ENCODE data around the gene PODN. TPM values are rescaled to one million over a fixed set of nuclear protein-coding genes. Genes with fewer than 3 reads are reported as not detected.

PODN gene
- total RNA-seq, 1 donor from 2014 or later: 19.4 TPM

Other genes starting within 250 kb of the PODN start
- gene ZYG11A, start 219.5 kb upstream of the PODN start, total RNA-seq: not detected
- gene ECHDC2, start 140.5 kb upstream of the PODN start, total RNA-seq: 92.3 TPM
- 124 TPM for gene SCP2, start 134.9 kb upstream of the PODN start, total RNA-seq
- gene SLC1A7, start 80.4 kb downstream of the PODN start, total RNA-seq: 0.43 TPM
- gene CPT2, start 134.6 kb downstream of the PODN start, total RNA-seq: 20.4 TPM
- 46.0 TPM for gene CZIB, start 158.4 kb downstream of the PODN start, total RNA-seq
- gene MAGOH, start 176.3 kb downstream of the PODN start, total RNA-seq: 21.9 TPM